Measurements from ENCODE around the gene LTO1.

The LTO1 gene

GRCh38 chr11:69656536-69657455, 18.4 kb downstream of the LTO1 start:
- no peak for DNase-seq

- no peak for DNase-seq
Observed at GRCh38 chr11:69655479-69656428, 19.4 kb downstream of the LTO1 start.

- no peak for DNase-seq
Observed at GRCh38 chr11:69654660-69655478, 20.3 kb downstream of the LTO1 start.

GRCh38 chr11:69654001-69654659, 21.0 kb downstream of the LTO1 start:
- DNase-seq = no peak

- no peak for DNase-seq
Observed at GRCh38 chr11:69653406-69653960, 21.7 kb downstream of the LTO1 start.

- DNase-seq = no peak
Observed at GRCh38 chr11:69652999-69653398, 22.2 kb downstream of the LTO1 start.

GRCh38 chr11:69651834-69652620, 23.1 kb downstream of the LTO1 start:
- DNase-seq = no peak

- DNase-seq = no peak
Observed at GRCh38 chr11:69650832-69651344, 24.3 kb downstream of the LTO1 start.

- no peak for DNase-seq
Observed at GRCh38 chr11:69650081-69650831, 24.9 kb downstream of the LTO1 start.

GRCh38 chr11:69649576-69649900, 25.6 kb downstream of the LTO1 start:
- no peak for DNase-seq

- no peak for DNase-seq
Observed at GRCh38 chr11:69648679-69649575, 26.2 kb downstream of the LTO1 start.

GRCh38 chr11:69647761-69648497, 27.2 kb downstream of the LTO1 start:
- no peak for DNase-seq

- DNase-seq = no peak
Observed at GRCh38 chr11:69647390-69647748, 27.8 kb downstream of the LTO1 start.

- no peak for DNase-seq
Observed at GRCh38 chr11:69646493-69647389, 28.4 kb downstream of the LTO1 start.

GRCh38 chr11:69645801-69646492, 29.2 kb downstream of the LTO1 start:
- no peak for DNase-seq

GRCh38 chr11:69644962-69645675, 30.0 kb downstream of the LTO1 start:
- no peak for DNase-seq
